ENCODE measurements around the gene SDHA. TPM values are rescaled to one million over a fixed set of nuclear protein-coding genes. Genes with fewer than 3 reads are reported as not detected.
"Not testable (repeated sequence)": the region's sequence is repeated elsewhere in the genome, so short reads cannot be mapped to it uniquely, and the experiment has no call there.

Gene SDHA
- total RNA-seq, 4 donors from 2014 or later: 67.7 to 95.3 (median 78.3) TPM

DNA sequence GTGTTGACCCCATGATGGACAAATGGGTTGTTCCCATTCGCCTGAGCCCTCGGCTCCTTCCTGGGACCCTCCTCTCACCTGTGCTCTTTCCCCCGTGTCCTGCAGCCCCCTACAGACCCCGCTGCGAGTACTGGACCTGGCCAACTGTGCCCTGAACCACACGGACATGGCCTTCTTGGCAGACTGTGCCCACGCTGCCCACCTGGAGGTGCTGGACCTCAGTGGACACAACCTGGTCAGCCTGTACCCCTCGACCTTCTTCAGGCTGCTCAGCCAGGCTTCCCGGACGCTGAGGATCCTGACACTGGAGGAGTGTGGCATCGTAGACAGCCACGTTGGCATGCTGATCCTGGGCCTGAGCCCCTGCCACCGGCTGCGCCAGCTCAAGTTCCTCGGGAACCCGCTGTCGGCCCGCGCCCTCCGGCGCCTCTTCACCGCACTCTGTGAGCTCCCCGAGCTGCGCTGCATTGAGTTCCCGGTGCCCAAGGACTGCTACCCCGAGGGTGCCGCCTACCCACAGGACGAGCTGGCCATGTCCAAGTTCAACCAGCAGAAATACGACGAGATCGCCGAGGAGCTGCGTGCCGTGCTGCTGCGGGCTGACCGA lies 23.4 kb upstream of the SDHA start:
- TF ChIP-seq EP300 (IDR thresholded peaks at IDR 0.05) (no peak), POLR2A (IDR thresholded peaks at IDR 0.05) (no peak)
- TF ChIP-seq, protein P1, sequence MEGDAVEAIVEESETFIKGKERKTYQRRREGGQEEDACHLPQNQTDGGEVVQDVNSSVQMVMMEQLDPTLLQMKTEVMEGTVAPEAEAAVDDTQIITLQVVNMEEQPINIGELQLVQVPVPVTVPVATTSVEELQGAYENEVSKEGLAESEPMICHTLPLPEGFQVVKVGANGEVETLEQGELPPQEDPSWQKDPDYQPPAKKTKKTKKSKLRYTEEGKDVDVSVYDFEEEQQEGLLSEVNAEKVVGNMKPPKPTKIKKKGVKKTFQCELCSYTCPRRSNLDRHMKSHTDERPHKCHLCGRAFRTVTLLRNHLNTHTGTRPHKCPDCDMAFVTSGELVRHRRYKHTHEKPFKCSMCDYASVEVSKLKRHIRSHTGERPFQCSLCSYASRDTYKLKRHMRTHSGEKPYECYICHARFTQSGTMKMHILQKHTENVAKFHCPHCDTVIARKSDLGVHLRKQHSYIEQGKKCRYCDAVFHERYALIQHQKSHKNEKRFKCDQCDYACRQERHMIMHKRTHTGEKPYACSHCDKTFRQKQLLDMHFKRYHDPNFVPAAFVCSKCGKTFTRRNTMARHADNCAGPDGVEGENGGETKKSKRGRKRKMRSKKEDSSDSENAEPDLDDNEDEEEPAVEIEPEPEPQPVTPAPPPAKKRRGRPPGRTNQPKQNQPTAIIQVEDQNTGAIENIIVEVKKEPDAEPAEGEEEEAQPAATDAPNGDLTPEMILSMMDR (IDR thresholded peaks at IDR 0.05): no peak
- Histone ChIP-seq H3K9me3 (no peaks in the 10 kb centered on the region), H3K4me3 (no peak overlapping the region), H3K27ac (no peak overlapping the region), H3K27me3 (peaks cover 0 to 34% of the 10 kb centered on the region in 2 donors), H3K36me3 (peaks cover 0 to 16% (median 0%) of the 10 kb centered on the region in 3 donors), H3K4me1 (no peaks in the 10 kb centered on the region)
- no peak for DNase-seq (ENCODE audit: low spot score in 2 of 2)
- WGBS, 2 donors: 91 to 93% methylated on average over 33 to 34 of the region's 36 CpGs

DNA sequence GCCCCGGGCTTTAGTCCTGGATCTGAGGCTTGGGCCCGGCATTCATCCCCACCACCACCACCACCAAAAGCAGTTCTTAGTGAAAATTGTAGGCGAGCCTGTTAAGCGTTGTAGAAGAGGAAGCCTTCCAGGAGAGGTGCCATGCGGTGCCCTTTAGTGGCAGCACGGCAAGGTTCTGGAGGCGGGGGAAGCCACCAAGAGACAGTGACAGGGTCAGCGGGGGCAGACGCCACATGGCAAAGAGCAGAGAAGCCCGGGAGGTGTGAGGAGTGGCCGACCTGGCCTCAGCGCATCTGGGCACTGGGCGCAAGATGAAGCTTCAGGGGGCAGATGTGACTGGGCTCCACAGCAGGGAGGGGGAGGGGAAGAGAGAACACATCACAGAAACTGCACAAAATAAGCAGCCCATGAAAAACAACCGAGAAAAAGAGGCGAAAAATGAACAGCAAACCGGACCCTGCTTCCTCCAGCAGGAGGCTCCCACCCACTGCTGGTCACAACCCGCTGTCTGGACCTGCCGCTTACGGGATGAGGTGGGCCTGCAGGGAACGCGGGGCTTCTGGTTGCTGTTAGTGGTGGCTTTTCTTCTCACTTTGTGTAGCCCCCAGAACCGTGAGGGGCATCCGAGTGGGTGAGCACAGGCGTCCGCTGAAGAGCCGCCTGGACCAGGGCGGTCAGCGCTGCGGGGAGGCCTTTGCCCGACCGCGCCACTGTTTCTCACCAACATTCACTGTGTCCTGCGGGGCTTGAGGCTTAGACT lies 22.5 kb upstream of the SDHA start:
- no peak for DNase-seq (ENCODE audit: low spot score in 2 of 2)
- Histone ChIP-seq H3K36me3 (peaks cover 0 to 19% (median 0%) of the 10 kb centered on the region in 3 donors), H3K4me3 (no peak overlapping the region), H3K27ac (no peak overlapping the region), H3K4me1 (no peaks in the 10 kb centered on the region), H3K9me3 (no peaks in the 10 kb centered on the region), H3K27me3 (peaks cover 0 to 25% of the 10 kb centered on the region in 2 donors)
- TF ChIP-seq, protein P1 (IDR thresholded peaks at IDR 0.05): no peak
- TF ChIP-seq EP300 (IDR thresholded peaks at IDR 0.05) (no peak), POLR2A (IDR thresholded peaks at IDR 0.05) (no peak)
- WGBS, 2 donors: 76 to 78% methylated on average over 30 to 33 of the region's 33 CpGs

DNA sequence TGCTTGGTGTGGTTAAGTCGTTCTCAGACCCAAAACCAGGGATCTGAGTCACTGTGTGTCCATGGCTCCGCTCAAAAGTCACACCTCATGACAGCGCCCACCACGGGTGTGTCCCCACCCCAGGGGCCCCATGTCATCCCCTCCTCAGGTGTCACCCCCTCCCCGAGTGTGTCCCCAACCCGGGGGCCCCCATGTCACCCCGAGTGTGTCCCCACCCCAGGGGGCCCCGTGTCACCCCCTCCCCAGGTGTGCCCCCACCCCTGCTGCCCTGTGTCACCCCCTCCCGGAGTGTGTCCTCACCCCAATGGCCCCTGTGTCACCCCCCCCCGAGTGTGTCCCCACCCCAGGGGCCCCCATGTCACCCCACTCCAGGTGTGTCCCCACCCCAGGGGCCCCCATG lies 21.8 kb upstream of the SDHA start:
- TF ChIP-seq EP300 (IDR thresholded peaks at IDR 0.05) (no peak), POLR2A (IDR thresholded peaks at IDR 0.05) (no peak)
- TF ChIP-seq, protein P1 (IDR thresholded peaks at IDR 0.05): no peak
- Histone ChIP-seq H3K4me3 (no peak overlapping the region), H3K27ac (no peak overlapping the region), H3K4me1 (no peaks in the 10 kb centered on the region), H3K9me3 (no peaks in the 10 kb centered on the region), H3K36me3 (peaks cover 0 to 21% (median 0%) of the 10 kb centered on the region in 3 donors), H3K27me3 (peaks cover 0 to 17% of the 10 kb centered on the region in 2 donors)
- no peak for DNase-seq (ENCODE audit: low spot score in 2 of 2)
- 84 to 85% methylated on average over 8 of the region's 10 CpGs for WGBS, 2 donors

DNA sequence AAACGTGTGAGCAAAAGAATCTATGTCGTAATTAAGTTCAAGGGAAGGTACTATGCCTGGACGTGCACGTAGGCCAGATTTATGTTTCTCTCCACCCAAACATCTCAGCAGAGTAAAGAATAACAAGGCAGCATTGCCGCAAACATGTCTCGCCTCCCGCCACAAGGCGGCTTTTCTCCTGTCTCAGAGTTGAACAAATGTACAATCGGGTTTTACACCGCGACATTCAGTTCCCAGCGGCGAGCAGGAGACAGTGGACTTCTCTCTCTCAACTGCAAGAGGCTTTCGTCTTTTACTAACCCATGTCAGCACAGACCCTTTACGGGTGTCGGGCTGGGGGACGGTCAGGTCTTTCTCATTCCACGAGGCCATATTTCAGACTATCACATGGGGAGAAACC lies 21.1 kb upstream of the SDHA start:
- WGBS, 2 donors: 24 to 37% methylated on average over 14 to 18 of the region's 18 CpGs
- Histone ChIP-seq H3K36me3 (peaks cover 0 to 21% (median 0%) of the 10 kb centered on the region in 3 donors), H3K27me3 (peaks cover 0 to 11% of the 10 kb centered on the region in 2 donors)
- H3K9me3 ChIP-seq; H3K4me3 ChIP-seq; H3K27ac ChIP-seq; H3K4me1 ChIP-seq; DNase-seq (ENCODE audit: low spot score in 2 of 2): not testable (repeated sequence)

DNA sequence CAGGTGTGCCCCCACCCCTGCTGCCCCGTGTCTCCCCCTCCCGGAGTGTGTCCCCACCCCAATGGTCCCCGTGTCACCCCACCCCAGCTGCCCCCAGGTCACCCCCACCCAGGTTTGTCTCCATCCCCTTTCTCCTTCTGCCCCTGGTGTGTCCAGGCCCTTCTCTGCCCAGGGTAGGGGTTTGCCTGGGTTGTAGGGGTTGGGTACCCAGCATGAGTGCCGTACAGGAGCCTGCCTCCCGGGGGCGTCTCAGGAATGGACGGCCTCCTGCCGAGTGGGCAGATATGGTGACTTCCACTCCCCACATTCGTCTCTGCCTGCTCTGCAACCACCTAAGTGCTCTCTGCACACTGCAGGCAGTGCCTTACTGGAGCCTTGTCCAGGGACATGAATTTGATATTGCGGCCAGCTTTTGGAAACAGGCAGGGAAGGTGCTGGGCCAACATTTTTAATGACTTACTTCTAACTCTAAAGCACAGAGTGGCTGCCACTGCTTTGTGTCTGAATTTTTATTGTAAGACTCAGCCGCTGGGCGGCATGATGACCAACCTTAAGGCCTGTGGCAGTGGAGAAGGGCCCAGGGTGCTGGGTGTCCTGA lies 20.1 kb upstream of the SDHA start:
- H3K27ac ChIP-seq: no peak overlapping the region
- peaks cover 0 to 3% of the 10 kb centered on the region in 2 donors for H3K27me3 ChIP-seq
- no peak overlapping the region for H3K4me3 ChIP-seq
- DNase-seq (ENCODE audit: low spot score in 2 of 2): no peak
- H3K36me3 ChIP-seq: peaks cover 0 to 28% (median 0%) of the 10 kb centered on the region in 3 donors
- 83 to 86% methylated on average over 10 to 12 of the region's 12 CpGs for WGBS, 2 donors
- H3K9me3 ChIP-seq: no peaks in the 10 kb centered on the region
- no peaks in the 10 kb centered on the region for H3K4me1 ChIP-seq
- TF ChIP-seq, protein P1 (IDR thresholded peaks at IDR 0.05): no peak
- TF ChIP-seq POLR2A (IDR thresholded peaks at IDR 0.05) (no peak), EP300 (IDR thresholded peaks at IDR 0.05) (no peak)
